Osteoblast (primary cell): Measurements from ENCODE around the gene LRBA. TPM values are rescaled to one million over a fixed set of nuclear protein-coding genes. Genes with fewer than 3 reads are reported as not detected.

Source experiments
- DNase-seq: peaks from one replicate; pipeline ENCODE4 v3.0.0; 2011; ENCODE audit warnings: low spot score, mixed read lengths; ENCODE audit not compliant: insufficient read length; ENCODE audit errors: missing footprints
- H2AFZ ChIP-seq: 2 replicates; pipeline ENCODE4 v1.6.0; 2011; ENCODE audit warnings: mild to moderate bottlenecking, low read length
- H3K27ac ChIP-seq: 2 replicates; pipeline ENCODE4 v1.5.1; 2011; ENCODE audit warnings: mild to moderate bottlenecking, low read depth, low read length, moderate library complexity
- H3K27me3 ChIP-seq: 2 replicates; pipeline ENCODE4 v1.6.0; 2012; ENCODE audit warnings: mild to moderate bottlenecking, control low read depth, inconsistent platforms, low read length, moderate library complexity; ENCODE audit not compliant: insufficient read depth
- H3K36me3 ChIP-seq: 2 replicates; pipeline ENCODE4 v1.5.1; 2011; ENCODE audit warnings: mild to moderate bottlenecking, low read length, control low read depth, moderate library complexity; ENCODE audit not compliant: insufficient read depth
- H3K4me1 ChIP-seq: 2 replicates; pipeline ENCODE4 v1.5.1; 2011; ENCODE audit warnings: mild to moderate bottlenecking, low read length, control low read depth, moderate library complexity; ENCODE audit not compliant: insufficient read depth
- H3K4me2 ChIP-seq: 2 replicates; pipeline ENCODE4 v1.6.0; 2011; ENCODE audit warnings: mild to moderate bottlenecking, low read length; ENCODE audit not compliant: insufficient read depth
- H3K4me3 ChIP-seq: fragments of 200-600 bp; sonication (generic); 3 replicates; pipeline ENCODE4 v1.5.1; 2012; ENCODE audit warnings: mild to moderate bottlenecking, low read length, inconsistent platforms; ENCODE audit not compliant: insufficient read depth
- H3K79me2 ChIP-seq: 2 replicates; pipeline ENCODE4 v1.6.0; 2012; ENCODE audit warnings: mild to moderate bottlenecking, low read length, control low read depth, inconsistent platforms; ENCODE audit not compliant: insufficient read depth
- H3K9me3 ChIP-seq: 2 replicates; pipeline ENCODE4 v1.5.1; 2011; ENCODE audit warnings: low read depth, low read length, control low read depth
- H4K20me1 ChIP-seq: 2 replicates; pipeline ENCODE4 v1.6.0; 2012; ENCODE audit warnings: mild to moderate bottlenecking, low read length, control low read depth; ENCODE audit not compliant: insufficient read depth
- CTCF ChIP-seq: IDR thresholded peaks from 2 replicates; pipeline ENCODE4 v1.5.1; 2011; ENCODE audit warnings: mild to moderate bottlenecking, low read depth, low read length, moderate library complexity; ENCODE audit errors: extremely low read depth
- total RNA-seq: library from RNA; depleted of rRNA; stranded (reverse); fragments of >200 nt; gene quantifications from 2 replicates; pipeline ENCODE4 v1.2.3, GENCODE V29; 2012

Gene LRBA
- total RNA-seq, 1 donor = 67.3 TPM

GRCh38 chr4:150948710-150949109, 66.4 kb downstream of the LRBA start:
- no peak overlapping the region for H3K27ac ChIP-seq
- H3K4me2 ChIP-seq = no peak overlapping the region
- no peaks in the 10 kb centered on the region for H3K27me3 ChIP-seq
- no peak overlapping the region for H3K4me3 ChIP-seq
- no peak overlapping the region for H2AFZ ChIP-seq
- no peak for DNase-seq
- H4K20me1 ChIP-seq = no peaks in the 10 kb centered on the region
- no peak for TF ChIP-seq CTCF
- no peaks in the 10 kb centered on the region for H3K36me3 ChIP-seq
- no peaks in the 10 kb centered on the region for H3K9me3 ChIP-seq
- H3K79me2 ChIP-seq = peaks cover 10% of the 10 kb centered on the region
- H3K4me1 ChIP-seq = peaks cover 6% of the 10 kb centered on the region

- H2AFZ ChIP-seq = no peak overlapping the region
- no peaks in the 10 kb centered on the region for H4K20me1 ChIP-seq
- no peak overlapping the region for H3K4me3 ChIP-seq
- H3K36me3 ChIP-seq = no peaks in the 10 kb centered on the region
- peaks cover 6% of the 10 kb centered on the region for H3K4me1 ChIP-seq
- H3K27me3 ChIP-seq = no peaks in the 10 kb centered on the region
- no peak for TF ChIP-seq CTCF
- DNase-seq = no peak
- H3K79me2 ChIP-seq = peaks cover 10% of the 10 kb centered on the region
- no peak overlapping the region for H3K27ac ChIP-seq
- no peak overlapping the region for H3K4me2 ChIP-seq
- no peaks in the 10 kb centered on the region for H3K9me3 ChIP-seq
Observed at GRCh38 chr4:150948074-150948473, 67.0 kb downstream of the LRBA start.

- no peak overlapping the region for H3K27ac ChIP-seq
- no peak for DNase-seq
- H2AFZ ChIP-seq = no peak overlapping the region
- H3K36me3 ChIP-seq = no peaks in the 10 kb centered on the region
- no peaks in the 10 kb centered on the region for H3K27me3 ChIP-seq
- peaks cover 7% of the 10 kb centered on the region for H3K79me2 ChIP-seq
- no peak overlapping the region for H3K4me2 ChIP-seq
- no peaks in the 10 kb centered on the region for H3K9me3 ChIP-seq
- H4K20me1 ChIP-seq = no peaks in the 10 kb centered on the region
- no peak for TF ChIP-seq CTCF
- no peaks in the 10 kb centered on the region for H3K4me1 ChIP-seq
- no peak overlapping the region for H3K4me3 ChIP-seq
Observed at GRCh38 chr4:150944660-150945059, 70.4 kb downstream of the LRBA start.

GRCh38 chr4:150943818-150944217, 71.3 kb downstream of the LRBA start:
- no peaks in the 10 kb centered on the region for H3K27me3 ChIP-seq
- no peaks in the 10 kb centered on the region for H3K36me3 ChIP-seq
- H3K27ac ChIP-seq = no peak overlapping the region
- no peaks in the 10 kb centered on the region for H4K20me1 ChIP-seq
- H3K9me3 ChIP-seq = no peaks in the 10 kb centered on the region
- H3K4me3 ChIP-seq = no peak overlapping the region
- H3K4me1 ChIP-seq = no peaks in the 10 kb centered on the region
- H3K79me2 ChIP-seq = peaks cover 5% of the 10 kb centered on the region
- DNase-seq = no peak
- no peak for TF ChIP-seq CTCF
- H2AFZ ChIP-seq = no peak overlapping the region
- H3K4me2 ChIP-seq = no peak overlapping the region
